HG03045 (cell line): ENCODE results near the gene KRIT1.
"Not testable (repeated sequence)": the region's sequence is repeated elsewhere in the genome, so short reads cannot be mapped to it uniquely, and the experiment has no call there.

ENCODE experiments used
- ATAC-seq: cut with Tn5 transposase; IDR thresholded peaks from one replicate; pipeline ENCODE4 v1.9.1; 2021; ENCODE audit warnings: mild to moderate bottlenecking, moderate library complexity; ENCODE audit not compliant: unreplicated experiment

Gene KRIT1

DNA sequence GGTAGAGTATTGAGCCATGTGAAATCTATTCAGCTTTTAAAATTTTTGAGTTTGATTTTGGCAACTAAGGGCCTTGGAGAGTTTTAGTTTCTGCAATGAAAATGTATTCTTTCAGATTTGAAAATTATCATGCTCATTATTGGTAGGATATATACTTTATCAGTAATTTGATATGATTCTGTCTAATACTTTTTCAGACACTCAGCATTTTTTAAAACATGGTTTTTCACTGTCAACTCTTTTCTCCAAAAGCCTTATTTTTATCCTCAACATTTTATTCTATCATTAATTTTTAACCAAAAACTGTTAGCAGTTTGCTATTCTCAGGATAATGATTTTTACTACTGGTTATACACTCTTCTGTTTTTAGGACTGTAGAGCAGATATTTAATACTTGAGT, 4.9 kb upstream of the KRIT1 start:
- no peak for ATAC-seq

- ATAC-seq: peak; percentile 35
These were observed 817 bp upstream of the KRIT1 start for GRCh38 chr7:92246360-92247101.

DNA sequence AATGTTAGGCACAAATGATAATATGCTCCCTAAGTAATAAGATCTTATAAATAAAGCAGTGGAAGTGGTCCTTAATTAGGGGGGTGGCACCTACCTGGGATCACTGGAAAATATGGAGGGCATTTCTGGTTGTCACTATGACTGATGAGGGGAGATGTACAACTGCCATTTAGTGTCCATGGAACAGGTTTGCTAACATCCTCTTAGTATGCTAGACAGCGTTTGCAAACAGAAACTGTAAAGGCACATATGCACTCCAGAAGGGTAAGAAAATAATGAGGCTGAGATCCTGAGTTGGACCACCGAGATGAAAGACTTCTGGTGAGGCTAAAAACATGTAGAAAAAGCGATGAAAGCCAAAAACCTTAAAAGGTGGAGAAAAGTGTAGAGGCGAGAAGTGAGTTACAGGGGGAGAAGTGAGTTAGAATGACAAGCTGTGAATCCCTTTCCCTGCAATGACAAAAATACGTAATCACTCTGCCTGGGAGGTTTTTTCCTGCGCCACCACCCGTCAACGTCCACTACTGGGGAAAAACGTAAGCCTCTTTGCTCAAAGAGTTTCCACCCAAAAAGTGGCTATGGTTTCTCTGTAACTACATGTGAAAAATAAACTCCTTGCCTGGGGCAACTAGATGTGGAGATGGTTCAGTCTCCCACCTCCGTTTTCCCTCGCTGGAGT, 767 bp downstream of the KRIT1 start:
- no peak for ATAC-seq

GRCh38 chr7:92242972-92243371, 2.7 kb downstream of the KRIT1 start:
- ATAC-seq: no peak

- no peak for ATAC-seq
These were observed 15.2 kb downstream of the KRIT1 start for GRCh38 chr7:92230547-92230946.

- ATAC-seq: no peak
These were observed 17.0 kb downstream of the KRIT1 start for GRCh38 chr7:92228742-92229141.

DNA sequence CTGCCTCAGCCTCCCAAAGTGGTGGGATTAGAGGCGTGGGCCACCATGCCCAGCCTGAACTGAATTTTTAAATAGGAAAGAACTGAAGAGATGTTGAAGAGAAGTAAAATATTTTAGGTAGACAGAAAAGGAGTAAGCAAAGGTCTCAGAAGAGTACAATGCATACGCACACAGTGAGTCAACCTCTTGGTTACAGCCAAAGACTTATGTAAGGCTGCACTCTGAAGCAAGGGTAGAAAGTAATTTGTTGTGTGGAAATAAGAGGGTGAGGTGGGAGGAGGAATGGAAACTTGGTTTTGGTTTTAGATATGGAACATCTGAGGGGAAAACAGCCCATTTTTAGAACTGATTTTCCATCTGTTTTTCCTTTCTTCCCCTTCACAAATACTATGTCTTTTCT, 17.6 kb downstream of the KRIT1 start:
- no peak for ATAC-seq

DNA sequence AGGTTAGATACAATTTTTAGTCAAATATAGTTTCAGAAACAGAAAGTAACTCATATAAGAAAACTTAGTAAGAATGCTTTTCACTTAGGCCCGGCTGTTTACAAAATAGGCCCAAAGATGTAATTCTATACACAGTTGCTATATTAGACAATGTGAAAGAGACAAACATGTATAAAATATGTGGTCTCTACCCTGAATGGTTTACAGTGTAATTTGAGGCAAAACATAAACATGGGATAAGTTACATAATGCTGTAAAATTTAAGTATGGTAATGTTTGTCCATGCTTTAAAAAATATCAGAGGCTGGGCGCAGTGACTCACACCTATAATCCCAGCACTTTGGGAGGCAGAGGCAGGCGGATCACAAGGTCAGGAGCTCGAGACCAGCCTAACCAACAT, 18.7 kb downstream of the KRIT1 start:
- no peak for ATAC-seq

DNA sequence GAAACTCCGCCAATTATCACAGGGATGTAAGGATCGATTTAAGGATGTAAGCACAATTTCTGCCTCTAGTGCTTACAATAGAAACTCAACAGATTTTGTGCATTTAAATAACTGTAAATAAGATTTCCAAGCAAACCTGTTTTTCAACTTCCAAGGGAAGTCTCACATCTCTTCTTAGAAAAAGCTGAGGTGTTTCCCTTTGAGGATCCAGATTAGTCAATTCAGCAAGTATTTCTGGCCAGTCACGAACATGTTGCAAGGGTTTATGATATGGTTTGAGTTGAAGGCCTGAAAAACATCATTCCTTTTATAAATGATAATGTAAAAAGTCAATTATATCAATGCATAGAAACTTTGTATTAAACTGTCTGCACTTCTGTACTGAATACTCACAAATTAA, 23.9 kb downstream of the KRIT1 start:
- ATAC-seq: no peak

GRCh38 chr7:92206672-92207071, 39.0 kb downstream of the KRIT1 start:
- no peak for ATAC-seq

GRCh38 chr7:92205987-92206386, 39.7 kb downstream of the KRIT1 start:
- no peak for ATAC-seq

- ATAC-seq: no peak
These were observed 44.9 kb downstream of the KRIT1 start for GRCh38 chr7:92200791-92201190.

DNA sequence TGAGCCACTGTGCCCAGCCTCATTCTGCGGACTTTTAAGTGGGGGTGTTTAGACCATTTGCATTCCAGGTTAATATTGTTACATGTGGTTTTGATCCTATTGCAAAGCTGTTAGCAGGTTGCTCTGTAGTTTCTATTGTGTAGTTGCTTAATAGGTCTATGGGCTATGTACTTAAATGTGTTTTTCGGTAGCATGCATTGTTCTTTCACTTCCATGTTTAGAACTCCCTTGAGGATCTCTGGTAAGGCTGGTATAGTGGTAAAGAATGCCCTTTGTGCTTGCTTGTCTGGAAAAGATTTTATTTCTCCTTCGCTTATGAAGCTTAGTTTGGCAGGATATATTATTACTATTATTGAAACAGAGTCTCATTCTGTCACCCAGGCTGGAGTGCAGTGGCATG, 53.4 kb downstream of the KRIT1 start:
- no peak for ATAC-seq

GRCh38 chr7:92189246-92189645, 56.5 kb downstream of the KRIT1 start:
- not testable (repeated sequence) for ATAC-seq

DNA sequence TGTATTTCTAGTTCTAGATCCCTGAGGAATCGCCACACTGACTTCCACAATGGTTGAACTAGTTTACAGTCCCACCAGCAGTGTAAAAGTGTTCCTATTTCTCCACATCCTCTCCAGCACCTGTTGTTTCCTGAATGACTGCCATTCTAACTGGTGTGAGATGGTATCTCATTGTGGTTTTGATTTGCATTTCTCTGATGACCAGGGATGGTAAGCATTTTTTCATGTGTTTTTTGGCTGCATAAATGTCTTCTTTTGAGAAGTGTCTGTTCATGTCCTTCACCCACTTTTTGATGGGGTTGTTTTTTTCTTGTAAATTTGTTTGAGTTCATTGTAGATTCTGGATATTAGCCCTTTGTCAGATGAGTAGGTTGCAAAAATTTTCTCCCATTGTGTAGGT, 61.4 kb downstream of the KRIT1 start:
- not testable (repeated sequence) for ATAC-seq

DNA sequence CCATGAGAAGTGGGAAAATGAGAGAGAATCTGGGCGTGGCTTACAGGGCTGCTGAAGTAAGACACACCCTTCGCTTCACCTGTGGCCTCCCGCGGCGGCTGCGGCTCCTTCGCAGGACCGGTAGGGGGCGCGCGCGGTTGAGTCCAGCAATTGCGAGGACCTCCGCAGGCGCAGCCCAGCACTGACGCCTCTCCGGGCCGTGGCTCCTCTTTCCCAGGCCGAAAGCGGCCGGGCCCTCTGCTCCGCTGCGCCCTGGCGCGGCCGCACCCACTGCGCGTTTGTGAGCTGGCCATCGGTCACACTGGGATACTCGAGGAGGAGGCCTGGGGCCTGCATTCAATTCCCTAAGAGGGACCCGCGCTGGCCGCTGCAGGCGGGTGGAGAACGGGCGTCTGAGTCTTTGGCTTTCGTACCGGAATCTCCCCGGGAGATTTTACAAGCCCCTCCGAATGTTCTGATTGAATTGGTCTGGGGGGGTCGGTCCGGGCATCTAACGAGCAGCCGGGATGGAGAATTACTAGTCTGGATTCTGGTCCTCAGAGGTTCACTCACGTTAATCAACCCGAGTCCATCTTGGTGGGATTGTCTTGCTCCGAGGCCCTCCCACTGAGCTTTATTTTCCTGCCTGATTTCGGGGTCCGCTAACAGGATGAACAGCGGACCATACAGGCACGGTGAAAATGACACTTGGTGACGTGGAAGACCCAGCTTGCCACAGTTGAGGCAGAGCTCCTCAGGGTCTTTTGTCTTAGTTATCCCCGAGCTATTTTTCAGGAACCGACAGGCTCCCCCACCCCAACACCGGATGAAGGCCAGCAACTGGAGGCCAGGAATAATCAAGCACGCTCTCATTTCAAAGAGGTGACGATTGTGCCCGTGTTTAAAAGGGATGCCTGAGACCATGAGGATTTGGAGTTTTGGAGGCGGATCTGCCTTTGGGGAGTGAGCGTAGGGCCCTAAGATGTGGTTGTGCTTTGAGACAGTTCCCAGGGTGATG, 66.5 kb downstream of the KRIT1 start, which contains the start of gene LRRD1:
Gene LRRD1 (minus strand): TSS at position 215 of the 997 bp plus-strand sequence. CDS start 13,940 bp downstream, outside the sequence.
- peak; percentile 100 for ATAC-seq

GRCh38 chr7:92177362-92177761, 68.4 kb downstream of the KRIT1 start:
- ATAC-seq: no peak

- not testable (repeated sequence) for ATAC-seq
These were observed 76.2 kb downstream of the KRIT1 start for GRCh38 chr7:92169529-92169928.

DNA sequence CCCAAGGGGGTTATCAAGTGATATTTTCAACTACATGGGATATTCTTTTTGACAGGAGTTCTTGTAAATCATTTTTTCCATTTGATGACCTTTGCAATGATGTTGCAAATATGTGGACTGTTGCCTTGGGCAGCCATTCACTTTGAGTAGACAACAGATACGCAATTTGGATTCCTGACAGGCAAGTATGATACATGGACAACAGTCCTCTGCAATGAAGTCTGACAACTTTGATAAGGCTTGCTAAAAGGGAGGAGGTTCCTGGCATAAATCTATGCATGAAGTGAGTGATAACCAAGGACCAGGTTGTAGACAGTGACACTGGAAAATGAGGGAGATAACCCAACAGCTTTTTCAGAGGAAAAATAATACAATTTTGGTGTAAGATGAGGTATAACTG, 84.4 kb downstream of the KRIT1 start:
- ATAC-seq: no peak

DNA sequence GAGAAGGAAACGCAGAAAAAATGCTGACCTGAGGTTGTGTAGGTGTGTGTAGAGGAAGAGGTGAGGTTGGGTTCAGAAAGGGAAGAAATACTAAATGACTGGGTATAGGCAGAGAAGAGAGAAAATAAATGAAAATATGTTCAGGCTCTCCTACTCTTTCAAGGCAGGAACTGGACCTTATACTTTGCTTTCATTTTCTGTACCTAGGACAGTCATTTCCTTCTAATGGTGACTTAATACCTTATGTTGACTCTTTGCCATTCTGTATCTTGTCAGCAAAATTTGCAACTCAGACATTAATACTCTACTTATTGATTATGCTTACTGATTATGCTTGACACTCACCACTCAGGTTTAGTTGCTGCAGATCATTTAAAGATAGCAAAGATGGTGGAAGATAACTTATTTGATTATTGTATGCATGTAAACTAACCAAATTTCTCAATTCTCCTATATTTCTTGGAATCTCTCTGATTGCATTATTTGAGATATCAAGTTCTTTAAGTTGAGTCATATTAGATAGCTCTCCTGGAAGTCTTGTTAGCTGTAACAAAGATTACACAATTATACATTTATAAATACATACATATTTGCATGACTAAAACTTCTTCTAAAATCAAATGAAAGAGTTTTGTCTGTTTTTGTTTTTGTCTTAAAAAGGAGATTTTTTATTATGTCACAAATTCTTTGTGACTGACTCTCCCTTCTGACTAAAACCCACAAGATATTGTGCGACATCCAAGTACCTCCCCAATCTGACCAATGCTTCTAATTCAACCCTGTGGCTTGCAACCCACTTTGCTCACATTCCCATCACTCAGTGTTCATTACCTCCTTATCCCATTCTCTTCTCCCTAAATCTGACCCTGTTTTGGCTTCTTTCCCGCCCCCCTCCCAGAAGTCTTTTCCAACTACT, 86.8 kb downstream of the KRIT1 start:
- peak; percentile 71 for ATAC-seq
